HG02571 (cell line): ENCODE measurements around the gene KIAA1958.
"Not testable (repeated sequence)": the region's sequence is repeated elsewhere in the genome, so short reads cannot be mapped to it uniquely, and the experiment has no call there.

Source experiments
- ATAC-seq: cut with Tn5 transposase; IDR thresholded peaks from one replicate; pipeline ENCODE4 v1.9.1; 2021; ENCODE audit warnings: mild to moderate bottlenecking, moderate library complexity; ENCODE audit not compliant: unreplicated experiment

Gene KIAA1958

DNA sequence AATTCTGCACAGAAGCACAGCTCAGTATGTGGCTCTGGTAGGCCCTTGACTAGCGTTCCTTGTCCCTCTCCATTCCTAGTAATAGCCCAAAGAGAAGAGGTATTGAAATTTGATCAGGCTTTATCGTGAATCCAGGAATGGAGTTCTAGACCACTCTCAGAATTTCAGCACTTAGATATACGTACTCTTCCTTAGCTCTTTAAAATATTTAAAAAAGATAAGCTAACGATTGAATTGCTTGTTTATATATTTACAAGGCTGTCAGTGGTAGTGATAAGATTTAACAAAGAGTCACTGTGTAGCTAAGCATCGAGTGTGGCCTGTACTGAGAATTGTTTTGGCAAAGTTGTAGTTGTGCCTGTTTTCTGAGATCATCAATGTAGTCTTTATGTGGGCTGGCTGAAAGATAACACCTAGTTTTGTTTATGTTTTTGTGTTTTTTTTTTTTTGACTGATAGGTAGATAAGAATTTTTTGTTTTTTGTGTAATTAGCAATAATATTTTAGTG is 2.5 kb downstream of the KIAA1958 start:
- no peak for ATAC-seq

DNA sequence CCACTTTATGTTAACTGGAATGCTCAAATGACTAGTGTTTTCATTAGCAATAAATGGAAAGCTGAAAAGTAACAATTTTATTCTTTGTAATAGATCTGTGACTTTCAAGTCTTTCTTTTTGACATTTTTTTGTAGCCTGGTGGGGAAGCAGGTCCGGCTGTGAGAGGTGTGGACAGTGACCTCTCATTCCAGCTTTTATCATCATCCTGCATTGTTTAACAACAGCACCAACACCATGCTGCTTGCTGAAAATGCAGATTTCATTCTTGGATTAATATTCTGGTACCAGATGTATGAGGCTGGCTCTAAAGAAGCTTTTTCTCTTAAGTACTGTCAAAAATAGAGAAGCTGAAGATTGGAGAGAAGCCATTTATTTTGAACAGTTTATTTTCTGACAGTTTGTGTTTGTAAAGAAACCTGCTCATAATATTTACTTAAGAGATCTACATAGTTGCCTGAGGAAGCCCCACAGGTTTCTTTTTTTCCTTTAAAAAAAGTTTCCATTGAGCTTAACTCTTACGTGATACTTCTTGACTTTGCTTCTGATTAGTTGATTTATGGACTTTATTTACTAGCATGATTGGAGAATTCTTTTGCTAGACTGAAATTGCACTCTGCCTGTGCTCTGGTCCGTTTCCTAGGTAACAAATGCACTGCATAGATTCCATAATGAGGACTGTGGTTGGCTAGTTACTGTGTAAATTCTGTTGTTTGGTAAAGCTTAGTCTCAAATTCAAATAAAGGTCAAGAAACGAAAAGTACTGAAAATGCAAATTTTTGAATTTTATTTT is 3.4 kb downstream of the KIAA1958 start:
- no peak for ATAC-seq

DNA sequence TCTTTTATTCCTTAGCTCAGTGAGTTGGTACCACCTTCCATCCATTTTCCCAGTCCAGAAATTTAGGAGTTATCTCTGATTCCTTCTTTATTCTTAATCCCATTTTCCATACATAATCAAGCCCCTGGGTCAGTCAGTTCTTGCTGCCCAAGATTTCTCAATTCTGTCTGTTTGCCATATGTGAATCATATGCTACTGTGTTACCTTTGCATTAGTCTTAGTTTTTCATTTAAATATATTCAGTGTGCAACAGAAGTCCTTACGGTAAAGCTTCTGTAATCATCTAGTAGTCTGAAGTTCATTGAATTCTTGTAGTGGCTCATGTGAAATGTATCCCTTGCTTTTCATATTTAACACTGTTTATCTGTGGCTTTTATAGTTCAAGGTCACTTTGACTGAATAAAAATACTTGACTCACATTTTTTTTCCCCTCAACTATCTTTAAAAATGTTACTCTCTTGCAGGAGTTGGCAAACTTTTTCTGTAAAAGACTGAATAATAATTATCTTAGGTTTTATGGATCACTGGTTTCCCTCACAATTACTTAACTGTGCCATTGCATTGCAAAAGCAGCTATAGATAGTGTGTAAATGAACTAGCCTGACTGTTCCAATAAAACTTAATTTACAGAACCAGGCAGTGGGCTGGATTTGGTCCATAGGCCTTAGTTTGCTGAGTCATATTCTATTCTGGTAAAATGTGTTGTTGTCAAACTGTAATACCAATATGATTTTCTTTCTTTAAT is 6.9 kb downstream of the KIAA1958 start:
- ATAC-seq: no peak

DNA sequence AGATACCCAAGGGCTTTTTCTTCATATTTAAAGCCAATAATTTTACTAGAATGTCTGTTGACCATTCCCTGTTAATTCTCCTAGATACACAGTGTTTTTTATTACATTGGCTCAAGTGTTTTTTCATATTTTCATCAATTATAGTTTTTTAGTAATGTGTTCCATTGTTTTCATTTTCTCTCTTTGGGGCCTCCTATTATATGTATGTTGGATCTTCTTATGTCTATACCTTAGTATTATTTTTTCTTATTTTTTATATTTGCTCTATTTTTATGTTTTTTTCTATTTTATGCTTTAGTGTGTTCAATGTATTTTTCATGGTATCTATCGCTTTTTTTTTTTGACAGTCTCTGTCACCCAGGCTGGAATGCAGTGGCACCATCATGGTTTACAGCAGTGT is 7.5 kb downstream of the KIAA1958 start:
- no peak for ATAC-seq

DNA sequence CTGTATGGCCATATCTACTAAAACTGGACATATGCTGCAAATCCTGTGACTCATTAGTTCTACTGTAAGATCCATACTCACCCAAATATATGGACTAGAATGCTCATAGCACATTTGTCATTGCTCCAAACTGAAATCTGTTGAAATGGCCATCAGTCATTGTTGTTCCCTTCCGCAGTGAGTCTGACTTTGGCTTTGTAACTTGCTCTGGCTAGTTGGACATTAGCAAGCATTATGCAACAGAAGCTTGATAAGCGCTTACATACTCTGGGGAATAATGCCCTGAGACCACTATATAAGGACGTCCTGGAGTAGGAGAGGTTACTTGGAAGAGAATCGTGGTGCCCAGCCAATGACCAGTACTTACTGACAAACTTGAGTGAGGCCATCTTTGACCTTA is 9.0 kb downstream of the KIAA1958 start:
- no peak for ATAC-seq

DNA sequence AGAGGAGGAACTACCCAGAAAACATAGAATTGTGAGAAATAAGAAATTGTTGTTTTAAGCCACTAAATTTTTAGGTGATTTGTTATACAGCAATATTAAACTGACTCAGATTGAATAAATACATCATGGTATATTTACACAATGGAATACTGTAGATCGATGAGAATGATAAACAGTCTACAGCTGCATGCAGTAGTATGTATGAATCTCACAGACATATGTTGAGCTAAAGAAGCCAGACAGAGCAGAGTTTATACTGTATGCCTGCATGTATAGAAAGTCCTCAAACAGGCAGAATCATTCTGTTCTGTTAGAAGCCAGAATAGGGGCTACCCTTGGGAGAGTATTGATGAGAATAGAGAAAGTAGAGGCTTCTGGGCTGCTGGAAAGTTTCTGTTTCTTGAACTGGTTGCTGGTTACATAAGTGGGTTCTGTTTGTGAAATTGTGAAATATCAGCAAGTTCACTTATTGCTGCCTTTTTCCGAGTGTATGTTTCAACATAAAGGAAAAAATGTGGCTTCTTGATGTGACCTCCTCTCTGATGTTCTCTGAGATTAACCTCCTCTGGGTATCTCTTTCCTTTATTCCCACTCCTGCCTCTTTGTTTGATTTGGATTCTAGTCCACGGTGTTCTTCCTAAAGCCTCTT is 9.6 kb downstream of the KIAA1958 start:
- no peak for ATAC-seq

DNA sequence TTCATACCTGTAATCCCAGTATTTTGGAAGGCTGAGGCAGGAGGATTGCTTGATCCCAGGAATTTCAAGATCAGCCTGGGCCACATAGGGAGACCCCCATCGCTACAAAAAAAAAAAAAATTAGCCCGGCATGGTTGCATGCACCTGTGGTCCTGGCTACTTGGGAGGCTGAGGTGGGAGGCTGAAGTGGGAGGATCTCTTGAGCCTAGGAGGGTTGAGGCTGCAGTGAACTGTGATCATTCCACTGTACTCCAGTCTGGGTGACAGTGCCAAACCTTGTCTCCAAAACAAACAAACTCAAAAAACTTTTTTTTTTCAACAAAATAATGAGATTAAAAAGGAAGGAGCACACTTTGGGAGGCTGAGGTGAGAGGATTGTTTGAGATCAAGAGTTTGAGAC is 14.2 kb downstream of the KIAA1958 start:
- ATAC-seq: no peak

DNA sequence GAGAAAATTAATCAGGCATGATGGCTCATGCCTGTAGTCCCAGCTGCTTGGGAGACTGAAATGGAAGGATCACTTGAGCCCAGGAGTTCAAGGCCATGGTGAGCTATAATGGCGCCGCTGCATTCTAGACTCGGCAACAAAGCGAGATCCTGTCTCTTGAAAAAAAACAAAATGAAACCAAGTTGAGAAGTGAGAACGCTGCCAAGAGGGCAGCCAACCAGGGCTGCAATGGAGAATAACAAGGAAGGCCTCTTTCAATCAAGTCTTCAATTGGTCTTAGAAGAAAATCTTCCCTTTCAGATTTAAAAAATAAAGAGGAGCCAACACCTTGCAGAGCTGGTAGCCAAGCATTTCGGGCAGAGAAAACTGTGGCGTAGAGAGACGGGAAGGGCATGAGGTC is 14.7 kb downstream of the KIAA1958 start:
- no peak for ATAC-seq

DNA sequence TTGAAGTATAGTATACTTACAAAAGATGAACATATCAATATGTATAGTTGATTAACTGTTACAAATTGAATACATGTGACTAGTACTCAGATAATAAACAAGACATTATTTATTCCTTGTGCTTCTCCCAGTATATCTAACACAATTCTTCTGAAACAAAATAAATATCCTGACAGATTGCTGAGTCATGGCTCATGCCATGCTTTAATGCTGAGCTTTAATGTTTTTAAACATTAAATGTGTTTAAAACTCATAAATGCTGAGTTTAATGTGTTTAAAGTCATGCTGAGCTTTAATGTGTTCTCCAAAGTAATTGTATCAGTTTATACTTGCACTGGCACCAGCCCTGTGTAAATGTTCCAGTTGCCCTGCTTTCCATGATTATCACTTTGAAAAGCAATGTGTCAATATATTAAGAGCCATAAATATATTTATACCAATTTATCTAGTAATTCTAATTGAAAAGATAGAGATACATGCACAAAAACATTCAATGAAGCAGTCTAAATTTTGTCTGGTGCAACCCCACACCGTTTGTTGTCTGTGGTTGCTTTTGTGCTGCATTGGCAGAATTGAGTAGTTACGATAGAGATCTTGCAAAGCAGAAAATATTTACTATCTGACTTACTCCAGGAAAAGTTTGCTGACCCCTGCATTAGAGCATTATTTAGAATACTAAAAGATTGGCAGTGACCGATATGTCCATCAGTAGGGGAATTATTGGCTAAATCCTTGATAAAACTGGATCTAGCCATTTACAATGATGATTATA is 15.7 kb downstream of the KIAA1958 start:
- no peak for ATAC-seq

DNA sequence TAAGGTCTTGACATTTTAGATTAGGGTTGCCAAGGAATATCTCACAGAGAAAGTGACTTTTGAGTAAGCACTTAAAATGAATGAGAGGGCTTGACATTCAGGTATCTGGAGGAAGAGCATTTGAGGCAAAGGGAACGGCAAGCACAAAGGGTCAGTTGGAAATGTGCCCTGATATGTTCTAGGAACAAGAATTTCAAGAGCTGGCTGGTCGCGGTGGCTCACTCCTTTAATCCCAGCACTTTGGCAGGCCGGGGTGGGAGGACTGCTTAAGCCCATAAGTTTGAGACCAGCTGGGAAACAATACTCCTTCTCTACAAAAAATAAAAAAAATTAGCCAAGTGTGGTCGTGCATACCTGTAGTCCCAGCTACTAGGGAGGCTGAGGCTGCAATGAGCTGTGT is 16.5 kb downstream of the KIAA1958 start:
- ATAC-seq: no peak

DNA sequence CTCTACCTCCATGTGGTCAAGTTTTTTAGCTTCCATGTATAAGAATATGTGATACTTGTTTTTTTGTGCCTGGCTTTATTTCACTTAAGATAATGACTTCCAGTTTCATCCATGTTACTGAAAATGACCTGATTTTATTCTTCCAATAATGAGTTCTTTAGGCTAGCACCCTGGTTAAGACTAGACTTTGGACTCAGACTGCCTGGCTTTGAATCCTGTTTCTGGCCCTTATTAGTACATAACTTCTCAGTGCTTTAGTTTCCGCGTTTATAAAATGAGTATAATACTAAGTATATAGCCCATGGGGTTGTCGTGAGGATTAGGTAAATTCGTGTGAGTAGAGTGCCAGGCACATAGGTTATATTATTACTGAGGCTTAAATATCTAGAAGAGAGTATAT is 18.5 kb downstream of the KIAA1958 start:
- ATAC-seq: no peak

DNA sequence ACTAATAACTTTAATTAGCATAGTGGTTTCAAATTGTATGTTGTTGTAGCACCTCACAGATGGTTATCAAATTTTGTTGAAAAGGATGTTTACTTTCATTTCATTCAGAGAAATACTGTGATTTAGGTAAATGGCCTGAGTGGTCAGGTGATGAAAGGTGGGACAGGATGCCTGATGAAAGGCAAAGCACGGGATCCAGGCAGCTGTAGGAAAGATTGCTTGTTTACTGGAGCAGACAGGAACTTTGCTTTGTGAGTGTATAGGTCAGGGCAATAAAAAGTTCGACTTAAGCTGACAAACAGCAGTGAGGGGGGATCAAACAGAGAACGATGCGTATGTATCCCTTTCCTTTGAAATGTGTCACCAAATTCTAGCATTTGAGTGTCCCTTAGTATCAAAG is 19.0 kb downstream of the KIAA1958 start:
- ATAC-seq: no peak

DNA sequence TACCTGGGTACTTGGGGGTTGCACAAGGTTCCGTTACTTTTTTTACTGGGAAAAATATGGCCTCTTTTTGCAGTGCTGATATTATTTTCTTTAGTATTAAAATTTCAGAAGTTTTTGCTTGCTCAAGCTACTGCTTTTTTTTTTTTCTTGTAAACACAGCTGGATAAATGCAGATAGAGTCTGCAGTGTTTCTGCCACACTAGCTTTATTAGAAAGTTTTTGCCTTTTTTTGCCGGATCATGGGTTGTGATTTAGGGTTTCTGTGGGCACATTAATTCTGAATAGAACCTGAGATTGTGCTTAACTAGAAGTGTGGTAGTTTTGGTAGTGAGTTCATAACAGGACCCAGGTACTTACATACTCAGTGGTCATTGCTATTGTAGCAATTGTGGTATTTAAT is 19.9 kb downstream of the KIAA1958 start:
- ATAC-seq: no peak

DNA sequence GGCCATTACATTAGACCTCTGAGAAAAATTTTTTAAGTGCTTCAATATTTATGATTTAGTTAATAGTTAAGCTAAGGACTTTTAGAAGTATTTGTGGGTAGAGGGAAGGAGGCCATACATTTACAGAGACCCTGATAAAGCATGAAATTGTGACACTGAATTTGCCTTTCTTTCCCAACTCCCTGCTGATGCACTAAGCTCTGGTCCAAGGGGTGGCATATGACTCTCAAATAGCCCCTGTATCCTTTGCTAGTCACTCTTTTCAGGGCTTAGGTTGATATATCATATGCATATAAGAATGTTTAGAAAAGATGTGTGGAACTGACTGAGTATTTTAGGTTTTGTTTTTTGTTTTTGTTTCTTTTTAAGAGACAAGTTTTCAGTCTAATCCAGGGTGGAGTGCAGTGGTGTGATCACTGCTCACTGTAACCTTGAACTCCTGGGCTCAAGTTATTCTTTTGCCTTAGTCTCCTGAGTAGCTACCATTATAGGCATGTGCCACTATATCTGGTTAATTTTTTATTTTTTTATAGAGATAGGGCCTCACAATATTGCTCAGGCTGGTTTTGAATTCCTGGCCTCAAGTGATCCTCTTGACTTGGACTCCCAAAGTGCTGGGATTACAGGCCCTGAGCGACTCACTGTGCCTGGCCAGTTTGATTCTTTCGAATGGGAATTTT is 20.5 kb downstream of the KIAA1958 start:
- ATAC-seq: no peak

DNA sequence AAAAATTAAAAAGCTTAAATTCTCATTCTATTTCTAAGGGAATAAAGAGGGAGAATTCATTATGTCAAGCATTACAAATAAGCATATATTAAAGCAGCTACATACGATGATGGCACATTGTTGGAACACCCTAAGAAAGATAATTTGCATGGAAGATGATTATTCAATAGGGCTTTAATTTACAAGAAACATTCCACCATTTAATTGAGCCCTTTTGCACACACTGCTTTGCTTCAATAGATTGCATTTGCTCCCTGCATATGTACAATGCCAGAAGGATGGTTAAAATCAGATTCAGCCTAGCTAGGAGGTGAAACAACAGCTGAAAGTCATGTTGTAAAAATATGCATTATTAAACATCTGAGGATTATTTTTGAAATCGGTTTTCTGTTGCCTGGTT is 21.8 kb downstream of the KIAA1958 start:
- no peak for ATAC-seq

DNA sequence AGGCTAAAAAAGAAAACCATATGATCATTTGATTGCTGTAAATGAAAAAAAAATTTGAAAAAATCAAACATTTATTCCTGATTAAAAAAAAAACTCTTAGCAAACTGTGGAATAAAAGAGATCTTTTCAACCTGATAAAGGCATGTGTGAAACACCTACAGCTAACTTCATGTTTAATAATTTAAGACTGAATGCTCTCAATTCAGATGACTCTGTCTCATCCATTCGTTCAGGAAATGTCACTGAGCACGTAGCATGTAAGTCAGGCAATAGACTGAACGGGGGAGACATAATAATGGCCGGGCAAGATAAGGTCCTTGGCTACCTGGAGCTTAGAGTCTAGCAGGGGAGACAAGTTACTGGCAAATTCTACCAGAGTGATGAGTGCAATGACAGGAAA is 25.8 kb downstream of the KIAA1958 start:
- ATAC-seq: not testable (repeated sequence)

DNA sequence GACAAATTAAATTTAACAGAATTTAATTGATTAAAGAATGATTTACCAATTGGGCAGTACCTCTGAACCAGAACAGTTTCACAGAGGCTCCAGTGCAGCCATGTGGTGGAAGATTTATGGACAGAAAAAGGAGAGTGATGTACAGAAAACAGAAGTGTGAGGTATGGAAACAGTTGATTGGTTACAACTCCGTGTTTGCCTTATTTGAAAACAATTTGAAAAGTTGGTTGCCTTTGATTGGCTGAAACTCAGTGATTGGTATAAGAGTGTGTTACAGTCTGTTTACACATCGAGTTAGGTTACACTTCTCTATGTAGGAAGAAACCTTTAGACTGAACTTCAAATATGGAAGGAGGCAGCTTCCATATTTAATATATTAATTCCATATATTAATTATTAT is 30.1 kb downstream of the KIAA1958 start:
- ATAC-seq: no peak

DNA sequence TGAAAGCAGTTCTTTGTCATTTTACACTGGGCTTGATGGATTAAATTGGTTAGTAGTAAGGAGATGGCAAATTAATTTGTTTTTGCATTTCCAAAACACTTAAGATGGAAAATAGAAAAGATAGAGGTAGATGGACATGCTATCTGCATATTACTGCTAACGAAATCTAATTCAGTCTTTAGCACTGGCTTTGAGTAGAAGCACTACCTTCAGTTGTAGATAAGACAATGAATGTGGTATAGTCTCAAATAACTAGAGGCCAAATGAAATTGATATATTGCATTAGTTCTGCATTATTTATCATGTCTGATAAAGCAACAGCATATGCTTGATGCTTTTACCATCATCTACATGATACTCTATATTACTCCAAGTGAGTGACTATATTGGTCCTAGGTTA is 33.4 kb downstream of the KIAA1958 start:
- ATAC-seq: no peak

DNA sequence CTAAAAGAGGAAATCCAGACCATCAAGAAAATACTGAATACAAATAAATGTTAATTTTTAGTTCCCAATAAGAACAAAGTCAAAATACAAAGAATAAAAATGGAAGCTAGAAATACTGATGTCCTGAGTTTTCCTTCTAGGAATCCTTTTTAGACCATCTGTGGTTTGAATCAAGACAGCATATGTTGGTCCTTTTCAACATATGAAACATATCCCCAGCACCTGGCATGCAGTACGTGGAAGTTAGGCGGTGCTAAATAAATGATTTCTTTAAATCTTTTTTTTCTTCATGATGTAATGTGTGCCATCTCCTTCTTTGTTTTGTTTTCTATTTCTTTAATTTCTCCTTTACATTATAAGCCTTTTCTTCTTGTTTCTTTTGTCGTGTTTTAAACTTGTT is 34.0 kb downstream of the KIAA1958 start:
- ATAC-seq: no peak

DNA sequence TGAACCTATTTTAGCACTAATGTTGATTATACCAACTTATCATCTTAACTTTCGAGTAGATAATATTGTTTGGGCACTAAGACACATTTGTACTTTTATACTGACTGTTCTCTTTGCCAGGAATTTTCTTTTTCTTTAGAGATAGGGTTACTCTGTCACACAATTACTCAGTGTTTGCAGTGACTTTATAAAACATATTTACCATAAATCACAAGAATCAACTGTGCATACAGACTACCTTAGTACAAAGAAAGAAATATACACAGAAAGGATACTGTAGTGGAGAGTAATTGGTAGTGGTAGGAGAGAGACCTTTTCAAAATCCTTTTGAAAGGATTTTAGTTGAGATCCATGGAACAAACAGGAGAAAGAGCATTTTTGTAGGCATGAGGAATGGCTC is 40.3 kb downstream of the KIAA1958 start:
- no peak for ATAC-seq

DNA sequence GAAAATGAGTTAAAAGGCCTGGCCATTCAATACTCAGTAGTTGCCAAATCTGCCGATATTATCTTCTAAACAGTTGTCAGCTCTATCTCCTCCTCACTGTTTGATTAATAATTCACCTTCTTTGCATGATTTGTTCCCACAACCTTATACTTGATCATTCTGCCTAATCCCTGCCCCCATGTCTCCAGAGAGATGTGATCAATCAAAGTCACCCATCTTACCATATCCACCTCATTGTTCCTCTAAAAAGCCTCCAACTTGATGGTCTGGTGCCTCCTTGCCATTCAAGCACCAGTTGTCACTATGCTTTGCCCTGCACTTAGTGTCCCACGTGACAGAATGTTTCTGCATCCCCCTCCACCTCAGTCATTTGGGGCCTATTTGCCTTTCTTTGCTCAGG is 41.3 kb downstream of the KIAA1958 start:
- ATAC-seq: no peak
